ENCODE measurements around the gene SFMBT1. TPM values are rescaled to one million over a fixed set of nuclear protein-coding genes. Genes with fewer than 3 reads are reported as not detected.

Gene SFMBT1
- total and polyA plus RNA-seq, 2 of the 8 experiments (the other 6 are each of a cell fraction or from before 2014, with no cell fraction given), result 8.1 to 16.8 TPM

DNA sequence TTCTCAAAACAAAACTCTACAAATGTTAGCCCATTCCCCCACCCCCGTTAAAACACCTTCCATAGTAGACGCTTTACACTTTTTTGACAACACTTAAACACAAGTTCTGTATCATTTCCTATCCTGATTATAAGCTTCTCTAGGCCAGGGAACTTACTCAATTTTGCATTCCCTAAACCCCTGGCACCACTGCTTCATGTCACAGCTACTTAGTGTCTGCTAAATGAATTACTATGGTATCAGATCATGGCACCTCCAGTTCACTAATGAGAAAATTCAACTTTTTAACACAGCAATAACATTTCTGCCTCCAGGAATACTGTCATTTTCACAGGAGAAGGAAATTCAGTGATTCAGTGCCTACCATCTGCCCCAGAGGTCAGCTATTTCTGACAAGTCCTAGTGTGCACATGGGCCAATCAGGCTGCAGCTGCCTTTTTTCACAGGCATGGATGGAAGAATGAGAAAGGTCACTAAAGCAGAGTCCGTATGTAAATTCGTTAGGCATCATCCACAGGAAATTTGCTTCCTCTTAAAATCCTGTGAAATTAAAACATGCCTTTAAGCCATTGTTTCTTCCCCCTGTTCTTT is 18.5 kb downstream of the SFMBT1 start (continued):
- TF ChIP-seq YY1 (IDR thresholded peaks at IDR 0.05; ENCODE audit: low read depth, low read length) (no peak), RAD21 (IDR thresholded peaks at IDR 0.05 in 1 of 2, conservative IDR thresholded peaks at IDR 0.05 in 1 of 2; ENCODE audit: low read depth in 2 of 2, low read length in 2 of 2) (no peak), EZH2 (IDR thresholded peaks at IDR 0.05; ENCODE audit: low read depth, low read length, severe bottlenecking) (no peak), FOSL1 (IDR thresholded peaks at IDR 0.05; ENCODE audit: insufficient read depth, low read depth, low read length) (no peak)
